ENCODE results near the gene ZNF683. TPM values are rescaled to one million over a fixed set of nuclear protein-coding genes. Genes with fewer than 3 reads are reported as not detected.
"Not testable (repeated sequence)": the region's sequence is repeated elsewhere in the genome, so short reads cannot be mapped to it uniquely, and the experiment has no call there.

ZNF683 gene
- total RNA-seq (not detected), polyA plus RNA-seq (under 1 TPM; 0.49 to 0.63 TPM)

- not testable (repeated sequence) for H3K9me3 Mint-ChIP-seq; DNase-seq; H3K36me3 ChIP-seq (ENCODE audit: insufficient read depth, low read length); H3K27me3 Mint-ChIP-seq; H3K9me3 ChIP-seq (ENCODE audit: control insufficient read depth in 1 of 2, low read length in 2 of 2); H3K27me3 ChIP-seq (ENCODE audit: insufficient read depth, low read length); H3K36me3 Mint-ChIP-seq
- Mint-ChIP-seq H3K4me3 (peak within 1 kb of the TSS; percentile 53 to 81 (median 74)), H3K27ac (peak within 1 kb of the TSS; percentile 84 to 96 (median 88)), H3K4me1 (peaks cover 60 to 92% (median 78%) of the 10 kb centered on the region in 4 donors)
- H3K4me1 ChIP-seq (ENCODE audit: insufficient read depth, low read length): peaks cover 95% of the 10 kb centered on the region
- ChIA-PET CTCF (ENCODE audit: partially characterized antibody) (interaction anchor here (0.6 to 8.7 kb wide), 5 partner anchors 8 to 87 kb away, joined by 3 to 195 read pairs (median 33); no protein-coding TSS in a partner anchor), POLR2A (ENCODE audit: partially characterized antibody) (interaction anchor here (1.1 to 9.1 kb wide), 9 partner anchors 11 to 92 kb away, joined by 4 to 174 read pairs (median 21); partner anchors contain the start of genes CD52 and SH3BGRL3)
- intact Hi-C loops (cut with micrococcal nuclease): loop anchor here (1.0 kb wide), 2 partner anchors 9 to 24 kb away; no protein-coding TSS in a partner anchor
- H3K4me3 ChIP-seq (ENCODE audit: low read length in 2 of 2): peak within 1 kb of the TSS in 1 of 2 donors; percentile 18
- peak within 1 kb of the TSS; percentile 13 for H3K27ac ChIP-seq (ENCODE audit: low read depth, low read length)
Measured at GRCh38 chr1:26372611-26373010, at the start of gene ZNF683. Gene ZNF683, minus strand, starts transcription at chr1:26372750. Its CDS starts 4,179 bp downstream, at chr1:26368571.

- H3K27me3 Mint-ChIP-seq: peaks cover 2 to 5% of the 10 kb centered on the region in 2 donors
- intact Hi-C loops (cut with micrococcal nuclease): no loop called here
- POLR2A ChIA-PET (ENCODE audit: partially characterized antibody): interaction anchor here (0.9 kb wide), 1 partner anchor 148 kb away, joined by 3 read pairs; no protein-coding TSS in a partner anchor
Measured at GRCh38 chr1:26419494-26419893, 46.9 kb upstream of the ZNF683 start.

GRCh38 chr1:26418865-26419349, 46.4 kb upstream of the ZNF683 start:
- ChIA-PET CTCF (ENCODE audit: partially characterized antibody) (interaction anchor here (0.9 to 5.2 kb wide), 4 partner anchors 25 to 593 kb away, joined by 3 to 57 read pairs (median 25); partner anchors contain the start of gene CEP85), POLR2A (ENCODE audit: partially characterized antibody) (no interaction called here)
- Histone ChIP-seq H3K27me3 (ENCODE audit: insufficient read depth, low read length) (peaks cover 8% of the 10 kb centered on the region), H3K4me3 (ENCODE audit: low read length in 2 of 2) (no peak overlapping the region), H3K27ac (ENCODE audit: low read depth, low read length) (no peak overlapping the region), H3K36me3 (ENCODE audit: insufficient read depth, low read length) (no peaks in the 10 kb centered on the region), H3K4me1 (ENCODE audit: insufficient read depth, low read length) (no peaks in the 10 kb centered on the region), H3K9me3 (ENCODE audit: control insufficient read depth in 1 of 2, low read length in 2 of 2) (no peaks in the 10 kb centered on the region)
- Mint-ChIP-seq H3K4me3 (no peak overlapping the region), H3K27me3 (peaks cover 7 to 11% of the 10 kb centered on the region in 2 donors), H3K4me1 (peaks cover 0 to 3% (median 0%) of the 10 kb centered on the region in 4 donors), H3K9me3 (no peaks in the 10 kb centered on the region), H3K27ac (no peak overlapping the region), H3K36me3 (no peaks in the 10 kb centered on the region)
- DNase-seq: no peak
- intact Hi-C loops (cut with micrococcal nuclease): no loop called here

More at GRCh38 chr1:26419494-26419893, 46.9 kb upstream of the ZNF683 start:
- no peaks in the 10 kb centered on the region for H3K4me1 ChIP-seq (ENCODE audit: insufficient read depth, low read length)
- no peaks in the 10 kb centered on the region for H3K36me3 ChIP-seq (ENCODE audit: insufficient read depth, low read length)
- no peak overlapping the region for H3K4me3 ChIP-seq (ENCODE audit: low read length in 2 of 2)
- H3K27ac ChIP-seq (ENCODE audit: low read depth, low read length): no peak overlapping the region
- no peak overlapping the region for H3K4me3 Mint-ChIP-seq
- CTCF ChIA-PET (ENCODE audit: partially characterized antibody): interaction anchor here (0.9 to 5.2 kb wide), 4 partner anchors 55 to 594 kb away, joined by 3 to 57 read pairs (median 7); no protein-coding TSS in a partner anchor
- no peak for DNase-seq
- H3K9me3 Mint-ChIP-seq: no peaks in the 10 kb centered on the region
- no peaks in the 10 kb centered on the region for H3K36me3 Mint-ChIP-seq
- no peaks in the 10 kb centered on the region for H3K9me3 ChIP-seq (ENCODE audit: control insufficient read depth in 1 of 2, low read length in 2 of 2)
- H3K4me1 Mint-ChIP-seq: peaks cover 0 to 3% (median 0%) of the 10 kb centered on the region in 4 donors
- H3K27me3 ChIP-seq (ENCODE audit: insufficient read depth, low read length): peaks cover 8% of the 10 kb centered on the region
- no peak overlapping the region for H3K27ac Mint-ChIP-seq

- H3K9me3 Mint-ChIP-seq: no peaks in the 10 kb centered on the region
- no peaks in the 10 kb centered on the region for H3K36me3 Mint-ChIP-seq
- no peak overlapping the region for H3K27ac Mint-ChIP-seq
- no peak overlapping the region for H3K4me3 ChIP-seq (ENCODE audit: low read length in 2 of 2)
- H3K36me3 ChIP-seq (ENCODE audit: insufficient read depth, low read length): no peaks in the 10 kb centered on the region
- peak; percentile 76 to 81 (median 78) for DNase-seq
- no peaks in the 10 kb centered on the region for H3K4me1 ChIP-seq (ENCODE audit: insufficient read depth, low read length)
- POLR2A ChIA-PET (ENCODE audit: partially characterized antibody): interaction anchor here (0.6 to 1.9 kb wide), 13 partner anchors 13 to 247 kb away, joined by 3 to 10 read pairs (median 4); partner anchors contain the start of genes CD52, DHDDS, SH3BGRL3 and ZNF593
- no peak overlapping the region for H3K27ac ChIP-seq (ENCODE audit: low read depth, low read length)
- CTCF ChIA-PET (ENCODE audit: partially characterized antibody): interaction anchor here (0.6 to 5.2 kb wide), 76 partner anchors 8 to 807 kb away, joined by 3 to 66 read pairs (median 5); partner anchors contain the start of genes C1orf232, CATSPER4, CEP85 and DHDDS
- intact Hi-C loops (cut with micrococcal nuclease): loop anchor here (1.0 to 2.0 kb wide), 4 partner anchors 9 to 312 kb away; no protein-coding TSS in a partner anchor
- peaks cover 0 to 3% (median 0%) of the 10 kb centered on the region in 4 donors for H3K4me1 Mint-ChIP-seq
- no peak overlapping the region for H3K4me3 Mint-ChIP-seq
- H3K27me3 ChIP-seq (ENCODE audit: insufficient read depth, low read length): peaks cover 19% of the 10 kb centered on the region
- peaks cover 12 to 23% of the 10 kb centered on the region in 2 donors for H3K27me3 Mint-ChIP-seq
- H3K9me3 ChIP-seq (ENCODE audit: control insufficient read depth in 1 of 2, low read length in 2 of 2): no peaks in the 10 kb centered on the region
Measured at GRCh38 chr1:26417111-26417759, 44.7 kb upstream of the ZNF683 start.

- H3K27ac Mint-ChIP-seq: no peak overlapping the region
- DNase-seq: no peak
- H3K9me3 Mint-ChIP-seq: peaks cover 0 to 3% (median 0%) of the 10 kb centered on the region in 8 donors
- peaks cover 17% of the 10 kb centered on the region for H3K4me1 ChIP-seq (ENCODE audit: insufficient read depth, low read length)
- intact Hi-C loops (cut with micrococcal nuclease): no loop called here
- no peak overlapping the region for H3K4me3 Mint-ChIP-seq
- H3K27me3 Mint-ChIP-seq: peaks cover 35 to 50% of the 10 kb centered on the region in 2 donors
- peaks cover 9 to 24% (median 19%) of the 10 kb centered on the region in 4 donors for H3K4me1 Mint-ChIP-seq
- no peaks in the 10 kb centered on the region for H3K36me3 Mint-ChIP-seq
- H3K27me3 ChIP-seq (ENCODE audit: insufficient read depth, low read length): peaks cover 42% of the 10 kb centered on the region
- H3K36me3 ChIP-seq (ENCODE audit: insufficient read depth, low read length): no peaks in the 10 kb centered on the region
- H3K27ac ChIP-seq (ENCODE audit: low read depth, low read length): no peak overlapping the region
- POLR2A ChIA-PET (ENCODE audit: partially characterized antibody): no interaction called here
- no peaks in the 10 kb centered on the region for H3K9me3 ChIP-seq (ENCODE audit: control insufficient read depth in 1 of 2, low read length in 2 of 2)
- CTCF ChIA-PET (ENCODE audit: partially characterized antibody): interaction anchor here (0.7 to 1.2 kb wide), 4 partner anchors 91 to 377 kb away, joined by 3 read pairs; no protein-coding TSS in a partner anchor
- H3K4me3 ChIP-seq (ENCODE audit: low read length in 2 of 2): no peak overlapping the region
Measured at GRCh38 chr1:26413031-26413430, 40.5 kb upstream of the ZNF683 start.

- H3K9me3 Mint-ChIP-seq: peaks cover 0 to 3% (median 0%) of the 10 kb centered on the region in 8 donors
- no peak overlapping the region for H3K27ac Mint-ChIP-seq
- POLR2A ChIA-PET (ENCODE audit: partially characterized antibody): interaction anchor here (1.0 kb wide), 1 partner anchor 90 kb away, joined by 3 read pairs; no protein-coding TSS in a partner anchor
- Histone ChIP-seq H3K9me3 (ENCODE audit: control insufficient read depth in 1 of 2, low read length in 2 of 2) (no peaks in the 10 kb centered on the region), H3K4me3 (ENCODE audit: low read length in 2 of 2) (no peak overlapping the region), H3K27me3 (ENCODE audit: insufficient read depth, low read length) (peaks cover 42% of the 10 kb centered on the region), H3K36me3 (ENCODE audit: insufficient read depth, low read length) (no peaks in the 10 kb centered on the region), H3K4me1 (ENCODE audit: insufficient read depth, low read length) (peaks cover 17% of the 10 kb centered on the region), H3K27ac (ENCODE audit: low read depth, low read length) (no peak overlapping the region)
- H3K4me3 Mint-ChIP-seq: no peak overlapping the region
- CTCF ChIA-PET (ENCODE audit: partially characterized antibody): interaction anchor here (0.9 to 1.2 kb wide), 2 partner anchors 138 to 376 kb away, joined by 3 read pairs; no protein-coding TSS in a partner anchor
- no peak for DNase-seq
- intact Hi-C loops (cut with micrococcal nuclease): no loop called here
- H3K27me3 Mint-ChIP-seq: peaks cover 35 to 50% of the 10 kb centered on the region in 2 donors
- no peaks in the 10 kb centered on the region for H3K36me3 Mint-ChIP-seq
- H3K4me1 Mint-ChIP-seq: peaks cover 9 to 24% (median 19%) of the 10 kb centered on the region in 4 donors
Measured at GRCh38 chr1:26412180-26412840, 39.8 kb upstream of the ZNF683 start.

Measured in CD4-positive, alpha-beta memory T cell (primary cell).